ENCODE results near the gene CTSA.
"Not testable (repeated sequence)": the region's sequence is repeated elsewhere in the genome, so short reads cannot be mapped to it uniquely, and the experiment has no call there.

CTSA gene

DNA sequence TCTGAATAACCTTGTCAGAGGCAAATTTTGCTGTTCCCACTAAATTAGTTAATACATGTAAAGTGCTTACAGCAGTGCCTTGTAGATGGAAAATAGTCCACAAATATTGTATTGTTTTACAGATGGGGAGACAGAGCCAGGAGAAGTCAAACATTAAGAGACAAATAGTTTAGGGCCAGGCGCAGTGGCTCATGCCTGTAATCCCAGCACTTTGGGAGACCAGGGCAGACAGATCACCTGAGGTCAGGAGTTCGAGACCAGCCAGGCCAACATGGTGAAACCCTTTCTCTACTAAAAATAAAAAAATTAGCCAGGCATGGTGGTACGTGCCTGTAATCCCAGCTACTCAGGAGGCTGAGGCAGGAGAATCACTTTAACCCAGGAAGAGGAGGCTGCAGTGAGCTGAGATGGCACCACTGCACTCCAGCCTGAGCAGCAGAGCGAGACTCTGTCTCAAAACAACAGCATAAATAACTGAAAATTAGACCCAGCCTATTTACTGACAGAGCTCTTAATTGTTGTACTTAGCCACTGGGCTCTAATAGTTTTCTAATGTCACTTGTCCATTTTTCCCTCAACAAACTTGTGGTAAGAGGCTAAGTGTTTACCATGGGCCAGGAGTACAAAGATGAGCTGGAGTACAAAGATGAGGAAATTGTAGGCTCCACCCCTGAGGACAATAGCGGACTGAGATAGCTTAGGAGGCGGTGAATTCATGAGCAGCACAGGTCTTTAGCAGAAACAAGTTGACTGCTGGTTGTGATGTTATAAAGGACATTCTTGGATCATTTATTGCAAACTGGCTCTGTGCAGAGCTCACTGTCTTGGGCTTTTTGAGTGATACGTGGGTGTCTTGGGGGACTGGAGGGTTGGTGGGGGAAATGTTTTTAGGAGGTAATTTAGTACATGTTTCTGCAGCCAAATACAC lies 27.3 kb upstream of the CTSA start:
- in situ Hi-C loops (cut with MboI; ENCODE audit: low sequenced_read_pairs) = no loop called here

DNA sequence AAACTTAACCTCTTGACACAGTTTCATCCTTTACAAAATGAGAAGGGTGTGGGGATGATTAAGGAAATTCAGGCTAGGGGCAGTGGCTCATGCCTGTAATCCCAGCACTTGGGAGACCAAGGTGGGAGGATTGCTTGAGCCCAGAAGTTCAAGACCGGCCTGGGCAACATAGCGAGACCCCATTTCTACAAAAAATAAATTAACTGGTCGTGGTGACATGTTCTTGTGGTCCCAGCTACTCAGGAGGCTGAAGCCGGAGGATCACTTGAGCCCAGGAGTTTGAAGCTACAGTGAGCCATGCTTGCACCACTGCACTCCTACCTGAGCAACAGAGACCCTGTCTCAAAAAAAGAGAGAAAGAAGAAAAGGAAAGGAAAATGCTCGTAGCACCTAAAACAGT lies 24.7 kb upstream of the CTSA start:
- in situ Hi-C loops (cut with MboI; ENCODE audit: low sequenced_read_pairs) = no loop called here

DNA sequence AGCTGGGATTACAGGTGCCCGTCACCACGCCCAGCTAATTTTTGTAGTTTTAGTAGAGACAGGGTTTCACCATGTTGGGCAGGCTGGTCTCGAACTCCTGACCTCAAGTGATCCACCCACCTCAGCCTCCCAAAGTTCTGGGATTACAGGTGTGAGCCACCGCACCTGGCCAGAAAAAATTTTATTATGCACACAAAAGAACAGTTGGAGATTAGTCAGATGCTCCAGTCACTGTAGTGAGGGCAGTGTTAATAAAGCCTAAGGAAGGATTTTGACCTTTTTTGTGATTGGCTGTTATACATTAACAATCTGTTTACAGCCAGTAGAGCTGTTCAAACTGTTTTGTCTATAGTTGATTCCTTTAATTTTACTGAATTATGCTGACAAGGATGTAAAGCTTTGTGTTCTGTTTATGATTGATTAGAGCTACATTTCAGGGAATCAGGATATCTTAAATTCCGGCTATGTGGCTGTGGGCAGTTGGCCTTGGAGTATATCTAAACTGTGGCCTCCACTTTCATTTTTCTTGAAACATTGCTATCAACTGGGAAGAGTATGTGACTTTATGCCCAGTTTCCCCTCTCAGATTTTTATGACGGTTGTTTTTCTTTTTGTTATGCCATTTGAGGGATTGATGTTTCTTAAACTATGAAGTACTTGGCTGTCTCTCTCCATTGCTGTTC lies 23.9 kb upstream of the CTSA start:
- in situ Hi-C loops (cut with MboI; ENCODE audit: low sequenced_read_pairs) = no loop called here

DNA sequence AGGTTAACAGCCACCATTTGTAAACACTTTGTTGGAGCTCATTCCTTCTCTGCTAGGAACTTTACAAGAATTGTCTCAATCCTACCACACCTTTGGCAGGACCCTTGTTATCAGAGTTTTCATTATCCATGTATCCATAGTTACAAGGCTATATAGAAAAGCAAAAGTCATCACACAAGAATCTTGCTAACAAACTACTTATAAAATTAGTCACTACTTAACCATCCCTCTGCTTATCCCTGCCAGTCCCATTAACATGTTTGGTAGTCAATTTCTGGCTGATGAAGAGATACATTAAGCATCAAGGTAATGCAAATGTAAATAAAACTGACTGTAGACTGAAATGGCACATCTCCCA lies 23.3 kb upstream of the CTSA start:
- in situ Hi-C loops (cut with MboI; ENCODE audit: low sequenced_read_pairs) = no loop called here

DNA sequence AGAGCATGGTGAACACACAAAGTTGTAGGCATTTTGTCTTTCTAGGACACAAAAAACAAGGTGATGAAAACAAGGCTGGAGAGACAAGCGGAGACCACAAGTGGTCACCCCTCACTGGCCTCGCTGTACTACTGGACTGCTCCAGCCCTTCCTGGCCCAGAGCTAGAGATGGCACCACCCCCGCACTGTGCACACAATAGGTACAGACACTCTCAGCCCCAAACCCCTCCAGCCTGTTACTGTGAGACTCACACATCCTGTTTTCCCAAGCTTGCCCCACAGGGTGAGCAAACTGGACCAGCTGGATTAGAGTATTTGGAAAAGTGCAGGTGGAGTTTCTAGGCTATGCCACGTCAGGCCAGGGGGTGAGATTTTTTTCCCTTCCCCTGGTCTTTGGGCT lies 18.5 kb upstream of the CTSA start:
- in situ Hi-C loops (cut with MboI; ENCODE audit: low sequenced_read_pairs) = no loop called here

DNA sequence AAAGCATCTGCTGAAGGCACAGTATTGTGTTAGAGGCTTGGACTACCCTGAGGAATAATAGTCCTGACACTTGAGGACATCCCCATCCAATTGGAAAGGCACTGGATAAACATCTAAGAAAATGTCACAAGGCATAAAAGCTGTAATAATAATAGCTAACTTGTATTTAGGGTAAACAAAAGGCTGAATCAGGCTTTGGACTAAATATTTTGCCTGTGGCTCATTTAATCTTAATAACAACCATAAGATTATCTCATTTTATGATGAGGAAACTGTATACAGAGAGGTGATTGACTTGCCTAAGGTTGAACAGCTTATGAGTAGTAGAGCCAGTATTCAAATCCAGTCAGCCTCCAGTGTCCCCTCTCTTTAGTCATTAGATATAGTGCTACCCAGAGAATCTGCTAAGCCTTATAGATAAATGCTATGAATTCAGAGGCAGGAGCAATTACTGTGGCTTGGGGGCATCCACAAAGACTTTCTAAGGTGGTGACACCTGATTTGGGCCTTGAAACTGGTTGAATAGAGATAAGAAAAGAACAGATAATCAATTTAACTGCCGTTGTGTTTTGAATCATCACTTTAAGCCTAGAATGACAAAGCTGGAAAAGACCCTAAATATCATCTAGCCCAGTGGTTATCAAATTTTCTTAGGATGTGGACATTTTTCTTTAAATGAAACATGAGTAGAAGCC lies 17.6 kb upstream of the CTSA start:
- in situ Hi-C loops (cut with MboI; ENCODE audit: low sequenced_read_pairs) = no loop called here

DNA sequence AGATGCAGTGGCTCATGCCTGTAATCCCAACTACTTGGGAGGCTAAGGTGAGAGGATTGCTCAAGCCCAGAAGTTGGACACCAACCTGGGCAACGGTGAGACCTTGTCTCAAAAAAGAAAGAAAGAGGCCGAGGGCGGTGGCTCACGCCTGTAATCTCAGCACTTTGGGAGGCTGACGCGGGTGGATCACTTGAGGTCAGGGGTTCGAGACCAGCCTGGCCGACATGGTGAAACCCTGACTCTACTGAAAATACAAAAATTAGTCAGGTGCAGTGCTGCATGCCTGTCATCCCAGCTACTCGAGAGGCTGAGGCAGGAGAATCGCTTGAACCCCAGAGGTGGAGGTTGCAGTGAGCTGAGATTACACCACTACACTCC lies 17.0 kb upstream of the CTSA start:
- in situ Hi-C loops (cut with MboI; ENCODE audit: low sequenced_read_pairs) = not testable (repeated sequence)

DNA sequence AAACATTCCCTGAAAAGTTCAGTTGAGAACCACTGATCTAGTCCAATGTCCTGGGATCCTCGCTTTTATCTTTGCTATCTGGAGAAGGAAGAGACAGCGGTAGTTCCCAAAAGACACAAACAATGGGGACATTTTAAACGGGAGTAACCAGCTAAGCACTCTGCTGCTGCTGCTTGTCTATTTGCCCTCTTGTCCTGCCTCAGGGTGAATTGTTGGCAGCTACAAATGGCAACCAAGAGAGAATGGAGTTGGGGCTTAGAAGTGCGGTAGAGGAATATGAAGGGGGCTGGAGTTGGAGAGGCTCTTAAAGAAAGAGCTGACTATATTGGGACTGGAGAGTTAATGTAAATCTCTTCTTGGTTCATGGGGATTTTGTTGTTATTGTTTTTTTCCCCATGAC lies 16.6 kb upstream of the CTSA start:
- in situ Hi-C loops (cut with MboI; ENCODE audit: low sequenced_read_pairs) = no loop called here

DNA sequence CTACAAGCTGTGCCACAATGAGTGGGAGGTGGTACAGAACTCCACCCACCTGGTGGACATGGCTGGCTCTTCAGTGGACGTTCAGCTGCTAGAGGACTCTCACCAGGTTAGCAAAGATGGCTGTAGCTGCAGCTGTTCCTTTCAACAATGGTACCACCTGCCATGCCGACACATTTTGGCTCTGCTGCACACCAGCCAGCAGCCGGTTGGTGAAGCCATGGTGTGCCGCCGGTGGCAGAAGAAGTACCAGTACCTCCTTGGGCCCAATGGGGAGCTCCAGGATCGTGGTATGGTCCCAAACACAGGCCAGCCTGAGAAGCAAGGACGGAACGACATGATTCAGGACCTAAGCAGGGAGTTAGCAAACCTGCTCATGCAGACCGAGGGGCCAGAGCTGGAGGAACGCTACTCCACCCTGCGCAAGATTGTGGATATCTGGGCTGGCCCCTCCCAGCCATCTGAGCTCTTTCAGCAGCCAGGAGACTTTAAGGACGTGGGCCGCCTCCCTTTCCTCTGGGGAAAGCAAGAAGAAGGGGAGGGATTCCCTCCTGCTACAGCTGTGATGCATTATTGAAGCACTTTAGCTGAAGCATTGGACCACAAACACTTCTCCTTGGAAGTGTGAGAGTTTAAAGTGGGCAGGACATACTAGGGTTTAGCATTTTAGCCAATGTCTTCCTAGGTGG lies 12.9 kb upstream of the CTSA start:
- in situ Hi-C loops (cut with MboI; ENCODE audit: low sequenced_read_pairs) = no loop called here

DNA sequence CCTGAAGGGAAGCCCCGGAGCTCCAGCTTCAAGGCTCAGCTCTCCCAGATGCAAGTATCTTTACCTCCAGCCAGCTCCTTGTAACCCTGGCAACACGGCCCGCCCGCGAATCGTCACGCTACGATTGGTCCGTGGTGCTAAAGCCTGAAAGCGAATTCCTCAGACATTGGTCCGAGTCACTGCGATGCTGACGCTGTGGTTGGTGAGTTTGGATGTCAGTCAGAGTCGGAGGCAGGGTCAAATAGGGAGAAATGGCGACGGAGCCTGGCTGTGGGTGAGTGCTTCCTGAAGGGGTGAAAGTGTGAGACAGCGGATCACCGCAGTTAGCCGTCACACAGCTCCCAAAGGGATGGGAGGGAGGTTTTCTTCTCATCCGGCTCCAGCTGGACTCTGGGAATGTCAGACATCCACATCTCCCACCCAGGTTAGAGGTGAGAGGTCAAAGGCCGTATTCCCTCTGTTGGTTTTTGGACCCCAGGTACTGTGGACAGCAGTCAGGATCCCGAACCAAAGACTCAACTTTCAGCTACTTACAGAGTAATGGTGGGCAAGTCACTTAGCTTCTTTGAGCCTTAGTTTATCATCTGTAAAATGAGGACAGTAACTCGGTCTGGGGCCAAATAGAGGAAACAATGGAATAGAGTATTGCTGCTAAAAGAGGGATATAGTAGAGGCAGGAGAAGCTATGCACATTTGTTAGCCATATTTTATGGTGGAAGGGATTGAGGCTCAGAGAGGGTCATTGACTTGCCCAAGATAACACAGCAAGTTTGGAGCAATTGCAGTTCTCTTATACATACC lies 9.9 kb upstream of the CTSA start, which contains the start of gene ZSWIM1:
Gene ZSWIM1 (plus strand): TSS at position 240 of the 801 bp plus-strand sequence. CDS start 1,366 bp downstream, outside the sequence.
- in situ Hi-C loops (cut with MboI; ENCODE audit: low sequenced_read_pairs) = no loop called here

DNA sequence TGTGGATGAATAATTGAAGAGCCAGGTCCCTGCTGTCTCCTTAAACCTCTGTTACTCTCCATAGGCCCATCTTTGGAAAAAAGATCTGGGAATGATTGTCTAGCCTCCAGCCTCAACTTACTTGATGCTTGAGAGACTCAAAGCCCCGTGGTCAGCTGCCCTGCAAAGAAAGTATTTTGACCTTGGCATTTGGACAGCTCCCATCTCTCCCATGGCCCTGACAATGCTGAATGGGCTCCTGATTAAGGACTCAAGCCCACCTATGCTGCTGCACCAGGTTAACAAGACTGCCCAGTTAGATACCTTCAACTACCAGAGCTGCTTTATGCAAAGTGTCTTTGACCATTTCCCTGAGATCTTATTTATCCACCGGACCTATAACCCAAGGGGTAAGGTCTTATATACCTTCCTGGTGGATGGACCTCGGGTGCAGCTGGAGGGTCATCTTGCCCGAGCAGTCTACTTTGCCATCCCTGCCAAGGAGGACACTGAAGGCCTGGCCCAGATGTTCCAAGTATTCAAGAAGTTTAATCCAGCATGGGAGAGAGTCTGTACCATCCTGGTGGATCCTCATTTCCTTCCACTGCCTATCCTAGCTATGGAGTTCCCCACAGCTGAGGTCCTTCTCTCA lies 8.6 kb upstream of the CTSA start:
- in situ Hi-C loops (cut with MboI; ENCODE audit: low sequenced_read_pairs) = no loop called here

DNA sequence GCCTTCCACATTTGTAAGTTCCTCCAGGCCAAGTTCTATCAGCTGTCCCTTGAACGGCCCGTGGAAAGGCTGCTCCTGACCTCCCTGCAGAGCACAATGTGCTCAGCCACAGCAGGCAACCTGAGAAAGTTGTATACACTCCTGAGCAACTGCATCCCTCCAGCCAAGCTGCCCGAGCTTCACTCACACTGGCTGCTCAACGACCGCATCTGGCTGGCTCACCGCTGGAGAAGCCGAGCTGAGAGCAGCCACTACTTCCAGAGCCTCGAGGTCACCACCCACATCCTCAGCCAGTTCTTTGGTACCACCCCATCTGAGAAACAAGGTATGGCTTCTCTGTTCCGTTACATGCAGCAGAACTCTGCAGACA lies 8.1 kb upstream of the CTSA start:
- in situ Hi-C loops (cut with MboI; ENCODE audit: low sequenced_read_pairs) = no loop called here

DNA sequence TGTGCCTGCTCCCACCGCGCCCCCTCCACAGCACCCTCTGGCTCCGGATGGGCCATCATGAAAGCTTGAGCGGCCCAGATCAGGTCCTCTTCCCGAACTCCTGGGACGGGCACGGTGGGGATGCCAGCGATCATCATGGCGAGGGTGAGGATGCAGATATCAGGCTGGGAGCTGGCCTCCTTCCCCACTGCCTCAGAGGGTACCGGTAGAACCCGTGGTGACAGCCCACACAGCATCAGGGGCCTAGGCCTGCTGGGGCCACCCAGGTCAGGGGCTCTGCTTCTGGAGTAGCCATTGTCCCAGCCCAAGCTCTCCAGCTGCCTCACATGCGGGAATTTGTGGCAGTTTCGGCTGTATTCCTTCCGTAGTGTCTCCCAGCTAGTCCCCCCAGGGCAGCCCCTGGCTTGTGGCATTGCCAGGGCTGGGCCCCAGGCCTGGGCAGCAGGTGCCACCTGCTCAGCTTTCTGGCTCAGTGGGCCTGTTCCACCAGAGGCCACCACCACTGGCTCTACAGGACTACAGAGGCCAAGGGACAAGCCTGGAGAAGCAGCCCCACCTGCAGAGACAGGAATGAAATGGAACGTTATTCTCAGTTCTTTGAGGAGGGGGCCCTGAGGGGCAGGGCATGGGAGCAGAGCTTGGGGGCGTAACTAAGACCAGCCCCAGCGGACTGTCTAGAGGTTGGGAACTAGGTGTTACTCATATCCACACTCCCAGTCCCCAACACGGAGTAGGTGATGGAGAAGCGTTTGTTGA lies 4.4 kb upstream of the CTSA start:
- in situ Hi-C loops (cut with MboI; ENCODE audit: low sequenced_read_pairs) = no loop called here

DNA sequence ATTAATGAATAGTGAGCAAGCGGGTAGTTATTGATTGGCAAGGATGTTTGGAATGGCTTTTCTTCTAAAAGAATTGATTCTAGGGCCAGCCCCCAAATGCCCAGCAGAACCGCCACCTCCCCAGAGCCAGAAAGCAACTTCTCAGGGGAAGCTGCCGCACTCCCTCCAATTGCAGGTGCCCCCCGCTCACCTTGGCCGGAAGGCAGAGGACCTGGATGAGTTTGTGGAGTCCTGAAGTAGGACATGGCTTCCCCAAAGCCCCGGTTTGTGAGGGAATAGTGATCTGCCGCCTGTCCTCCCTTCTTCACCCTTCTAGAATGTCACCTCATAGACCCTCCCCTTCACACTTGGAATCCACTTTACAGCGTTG lies 3.8 kb upstream of the CTSA start, which contains the start of gene SPATA25:
Gene SPATA25 (minus strand): TSS at position 277 of the 370 bp plus-strand sequence. CDS start 32 bp downstream, at position 245.
- in situ Hi-C loops (cut with MboI; ENCODE audit: low sequenced_read_pairs) = no loop called here

DNA sequence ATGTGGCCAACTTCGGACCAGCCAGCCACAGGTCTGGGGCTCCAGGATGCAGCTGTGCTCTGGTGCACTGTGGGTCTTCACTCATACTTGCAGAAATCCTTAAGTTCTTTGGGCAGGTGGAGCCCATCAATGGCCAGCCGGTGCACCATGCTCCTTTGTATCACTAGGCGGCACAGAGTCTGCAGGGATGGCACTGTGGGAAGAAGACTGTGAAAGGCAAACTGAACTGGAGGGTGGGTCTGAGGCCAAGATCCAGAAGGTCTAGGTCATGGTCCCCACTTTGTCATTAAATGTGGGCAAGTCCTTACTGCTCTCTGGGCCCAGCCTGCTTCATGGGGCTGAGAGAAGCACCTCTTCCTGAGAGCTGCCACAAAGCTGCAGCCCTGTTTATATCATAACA lies 2.5 kb upstream of the CTSA start:
- in situ Hi-C loops (cut with MboI; ENCODE audit: low sequenced_read_pairs) = no loop called here

DNA sequence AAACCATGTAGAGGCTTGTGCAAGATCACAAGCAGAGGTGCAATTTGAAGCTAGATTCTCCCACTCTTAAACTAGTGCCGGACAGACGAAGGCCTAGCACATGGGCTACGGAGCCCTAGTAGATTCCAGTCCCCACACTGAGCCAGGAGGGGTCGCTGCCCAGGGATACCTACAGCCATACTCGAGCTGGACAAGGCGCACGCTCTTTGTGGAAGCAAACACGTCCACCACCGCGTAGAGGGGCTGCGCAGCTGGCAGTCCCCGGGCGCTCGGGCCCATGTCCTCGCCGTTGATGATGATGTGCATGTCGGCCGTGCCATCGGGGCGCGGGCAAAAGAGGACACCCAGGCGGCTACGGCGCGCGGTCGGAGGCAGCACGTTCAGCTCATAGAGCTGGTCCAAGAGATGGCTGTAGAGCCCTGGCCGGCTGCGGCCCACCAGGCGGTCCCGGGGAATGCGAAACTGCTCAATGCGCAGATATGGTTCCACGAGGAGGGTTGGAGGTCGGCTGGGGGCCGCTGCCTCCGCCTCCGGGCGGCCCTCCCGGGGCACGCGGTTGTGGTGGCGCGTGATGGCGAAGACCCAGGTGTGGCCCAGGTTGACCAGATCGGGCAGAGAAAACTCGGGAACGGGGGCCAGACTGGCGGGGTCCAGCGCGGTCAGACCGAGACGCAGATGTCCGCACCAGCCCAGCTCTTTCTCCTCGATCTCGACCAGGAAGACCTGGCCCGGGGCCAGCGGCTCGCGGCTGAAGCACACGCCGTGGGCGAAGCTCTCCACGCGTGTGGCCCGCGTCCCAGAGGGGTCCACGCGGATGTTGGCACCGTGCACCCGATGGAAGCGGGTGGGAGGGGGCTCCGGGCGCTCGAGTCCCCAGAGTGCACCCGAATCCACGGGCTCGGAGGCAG lies 804 bp upstream of the CTSA start:
- in situ Hi-C loops (cut with MboI; ENCODE audit: low sequenced_read_pairs) = no loop called here

DNA sequence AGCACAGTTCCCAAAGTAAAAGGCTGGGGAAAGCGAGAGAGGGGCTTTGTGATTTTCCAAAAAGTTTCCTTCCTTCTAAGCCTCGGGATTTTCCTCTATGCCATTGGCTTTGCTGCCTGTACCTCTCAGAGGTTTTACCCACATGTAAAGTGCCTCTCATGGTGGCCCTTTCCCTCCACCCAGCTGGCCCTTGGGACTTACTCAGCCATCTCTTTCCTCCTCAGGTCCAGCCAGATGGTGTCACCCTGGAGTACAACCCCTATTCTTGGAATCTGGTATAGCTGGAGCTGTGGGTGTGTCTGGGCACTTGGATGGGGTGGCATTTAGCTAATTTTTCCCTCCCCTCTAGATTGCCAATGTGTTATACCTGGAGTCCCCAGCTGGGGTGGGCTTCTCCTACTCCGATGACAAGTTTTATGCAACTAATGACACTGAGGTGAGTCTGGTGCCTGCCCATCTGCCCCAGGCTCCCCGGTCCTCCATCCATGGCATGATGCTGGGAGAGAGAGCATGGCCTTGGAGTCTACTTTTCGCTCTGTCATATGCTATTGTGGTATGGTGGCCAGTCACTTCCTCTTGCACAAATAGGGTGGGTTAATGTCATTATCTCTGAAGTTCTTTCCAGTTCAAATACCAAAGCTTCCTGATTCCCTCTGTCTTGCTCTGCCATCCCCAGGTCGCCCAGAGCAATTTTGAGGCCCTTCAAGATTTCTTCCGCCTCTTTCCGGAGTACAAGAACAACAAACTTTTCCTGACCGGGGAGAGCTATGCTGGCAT lies 1.1 kb downstream of the CTSA start:
- in situ Hi-C loops (cut with MboI; ENCODE audit: low sequenced_read_pairs) = no loop called here

Measured in HL-60/S4 treated with retinoic acid at 250 ng/mL for 4 days and 3 days (cell line).